ENCODE measurements around the gene SLC17A9.
A peak's percentile ranks its signal among the peaks of the same experiment; 100 is the strongest.

DNA sequence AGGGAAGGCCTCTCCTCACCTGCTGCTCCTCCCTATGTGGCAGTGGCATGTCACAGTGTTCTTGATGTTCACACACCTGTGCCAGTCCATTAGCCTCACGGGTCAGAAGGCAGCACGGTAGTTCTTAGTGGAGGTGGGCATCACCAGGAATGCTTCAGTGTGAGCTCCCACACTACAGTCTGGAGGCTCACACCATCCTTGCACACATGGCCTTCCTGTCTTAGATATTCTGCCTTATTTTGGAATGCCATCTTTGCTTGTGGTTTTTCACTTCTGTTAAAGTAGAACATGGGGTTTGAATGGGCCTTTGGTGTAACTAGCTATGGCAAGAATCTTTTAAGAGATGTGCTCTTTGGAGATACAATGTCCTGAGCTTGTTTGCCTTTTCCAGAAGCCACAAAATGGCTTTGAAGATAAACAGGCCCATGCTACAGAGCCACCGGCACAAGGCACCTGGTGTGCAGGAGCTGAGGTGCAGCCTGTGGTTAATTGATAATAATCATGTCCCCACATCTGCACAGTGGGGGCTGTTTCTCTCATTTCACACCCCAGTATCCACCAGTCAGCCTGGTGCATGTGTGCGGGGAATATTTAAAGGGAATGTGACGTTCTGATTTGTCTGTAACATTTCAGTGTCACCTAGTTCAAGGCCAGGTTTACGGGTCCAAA is 3.2 kb upstream of the SLC17A9 start:
- no peak for TF ChIP-seq CREM (IDR thresholded peaks at IDR 0.05; ENCODE audit: low read depth)
- TF ChIP-seq POLR2A (IDR thresholded peaks at IDR 0.05; ENCODE audit: low read depth, low read length), result peak; percentile 21; the same call in 1 of the 2 replicates
- TF ChIP-seq ZNF274 (IDR thresholded peaks at IDR 0.05; ENCODE audit: insufficient read depth, insufficient read length), result no peak
- TF ChIP-seq RB1 (IDR thresholded peaks at IDR 0.05; ENCODE audit: borderline replicate concordance), result no peak
- no peak for TF ChIP-seq NFYA (IDR thresholded peaks at IDR 0.05; ENCODE audit: borderline replicate concordance, low read depth, low read length)
- TF ChIP-seq, protein P1, sequence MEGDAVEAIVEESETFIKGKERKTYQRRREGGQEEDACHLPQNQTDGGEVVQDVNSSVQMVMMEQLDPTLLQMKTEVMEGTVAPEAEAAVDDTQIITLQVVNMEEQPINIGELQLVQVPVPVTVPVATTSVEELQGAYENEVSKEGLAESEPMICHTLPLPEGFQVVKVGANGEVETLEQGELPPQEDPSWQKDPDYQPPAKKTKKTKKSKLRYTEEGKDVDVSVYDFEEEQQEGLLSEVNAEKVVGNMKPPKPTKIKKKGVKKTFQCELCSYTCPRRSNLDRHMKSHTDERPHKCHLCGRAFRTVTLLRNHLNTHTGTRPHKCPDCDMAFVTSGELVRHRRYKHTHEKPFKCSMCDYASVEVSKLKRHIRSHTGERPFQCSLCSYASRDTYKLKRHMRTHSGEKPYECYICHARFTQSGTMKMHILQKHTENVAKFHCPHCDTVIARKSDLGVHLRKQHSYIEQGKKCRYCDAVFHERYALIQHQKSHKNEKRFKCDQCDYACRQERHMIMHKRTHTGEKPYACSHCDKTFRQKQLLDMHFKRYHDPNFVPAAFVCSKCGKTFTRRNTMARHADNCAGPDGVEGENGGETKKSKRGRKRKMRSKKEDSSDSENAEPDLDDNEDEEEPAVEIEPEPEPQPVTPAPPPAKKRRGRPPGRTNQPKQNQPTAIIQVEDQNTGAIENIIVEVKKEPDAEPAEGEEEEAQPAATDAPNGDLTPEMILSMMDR (IDR thresholded peaks at IDR 0.05 in 2 of 3, conservative IDR thresholded peaks at IDR 0.05 in 1 of 3; ENCODE audit: control insufficient read depth in 2 of 3, extremely low read depth in 1 of 3, insufficient read depth in 1 of 3, low read depth in 3 of 3, low read length in 3 of 3), result no peak
- no peak for TF ChIP-seq IKZF1 (conservative IDR thresholded peaks at IDR 0.05)
- TF ChIP-seq SIN3A (IDR thresholded peaks at IDR 0.05; ENCODE audit: low read depth, low read length), result no peak
